Measurements from ENCODE around the gene TTLL9. TPM values are rescaled to one million over a fixed set of nuclear protein-coding genes. Genes with fewer than 3 reads are reported as not detected.
"Not testable (repeated sequence)": the region's sequence is repeated elsewhere in the genome, so short reads cannot be mapped to it uniquely, and the experiment has no call there.

Gene TTLL9
- total RNA-seq, 1 donor from 2014 or later: not detected

GRCh38 chr20:31916708-31917107 is 46.3 kb downstream of the TTLL9 start:
- intact Hi-C loops (cut with micrococcal nuclease): no loop called here

GRCh38 chr20:31917962-31918412 is 47.6 kb downstream of the TTLL9 start:
- intact Hi-C loops (cut with micrococcal nuclease): not testable (repeated sequence)

- intact Hi-C loops (cut with micrococcal nuclease): no loop called here
These were observed 48.2 kb downstream of the TTLL9 start for GRCh38 chr20:31918466-31919105.

GRCh38 chr20:31919410-31920155 is 49.1 kb downstream of the TTLL9 start:
- intact Hi-C loops (cut with micrococcal nuclease): no loop called here

- intact Hi-C loops (cut with micrococcal nuclease): no loop called here
These were observed 49.9 kb downstream of the TTLL9 start for GRCh38 chr20:31920275-31920855.

GRCh38 chr20:31921480-31921879 is 51.0 kb downstream of the TTLL9 start:
- intact Hi-C loops (cut with micrococcal nuclease): not testable (repeated sequence)

GRCh38 chr20:31922181-31922580 is 51.7 kb downstream of the TTLL9 start:
- intact Hi-C loops (cut with micrococcal nuclease): no loop called here

- intact Hi-C loops (cut with micrococcal nuclease): no loop called here
These were observed 52.2 kb downstream of the TTLL9 start for GRCh38 chr20:31922588-31922987.

GRCh38 chr20:31923388-31924331 is 53.2 kb downstream of the TTLL9 start:
- intact Hi-C loops (cut with micrococcal nuclease): no loop called here

GRCh38 chr20:31924561-31924960 is 54.1 kb downstream of the TTLL9 start:
- intact Hi-C loops (cut with micrococcal nuclease): no loop called here

- intact Hi-C loops (cut with micrococcal nuclease): no loop called here
These were observed 55.2 kb downstream of the TTLL9 start for GRCh38 chr20:31925631-31926030.

GRCh38 chr20:31926493-31926892 is 56.1 kb downstream of the TTLL9 start:
- intact Hi-C loops (cut with micrococcal nuclease): no loop called here

- intact Hi-C loops (cut with micrococcal nuclease): no loop called here
These were observed 57.3 kb downstream of the TTLL9 start for GRCh38 chr20:31927627-31928159.

GRCh38 chr20:31929631-31930030 is 59.2 kb downstream of the TTLL9 start:
- intact Hi-C loops (cut with micrococcal nuclease): not testable (repeated sequence)

GRCh38 chr20:31930779-31931178 is 60.3 kb downstream of the TTLL9 start:
- intact Hi-C loops (cut with micrococcal nuclease): no loop called here

GRCh38 chr20:31933698-31934097 is 63.3 kb downstream of the TTLL9 start:
- intact Hi-C loops (cut with micrococcal nuclease): no loop called here

- intact Hi-C loops (cut with micrococcal nuclease): no loop called here
These were observed 64.1 kb downstream of the TTLL9 start for GRCh38 chr20:31934491-31934890.

GRCh38 chr20:31934968-31935764 is 64.7 kb downstream of the TTLL9 start:
- intact Hi-C loops (cut with micrococcal nuclease): no loop called here

- intact Hi-C loops (cut with micrococcal nuclease): no loop called here
These were observed 66.0 kb downstream of the TTLL9 start for GRCh38 chr20:31936420-31936819.

GRCh38 chr20:31937820-31938219 is 67.4 kb downstream of the TTLL9 start:
- intact Hi-C loops (cut with micrococcal nuclease): no loop called here
